NCI-H128 (cell line): Measurements from ENCODE around the gene TBC1D24.
"Not testable (repeated sequence)": the region's sequence is repeated elsewhere in the genome, so short reads cannot be mapped to it uniquely, and the experiment has no call there.

Experiments used
- DNase-seq: peaks from one replicate; lab custom pipeline; 2025; ENCODE audit not compliant: unreplicated experiment; lab: John Stamatoyannopoulos, UW

The TBC1D24 gene

DNA sequence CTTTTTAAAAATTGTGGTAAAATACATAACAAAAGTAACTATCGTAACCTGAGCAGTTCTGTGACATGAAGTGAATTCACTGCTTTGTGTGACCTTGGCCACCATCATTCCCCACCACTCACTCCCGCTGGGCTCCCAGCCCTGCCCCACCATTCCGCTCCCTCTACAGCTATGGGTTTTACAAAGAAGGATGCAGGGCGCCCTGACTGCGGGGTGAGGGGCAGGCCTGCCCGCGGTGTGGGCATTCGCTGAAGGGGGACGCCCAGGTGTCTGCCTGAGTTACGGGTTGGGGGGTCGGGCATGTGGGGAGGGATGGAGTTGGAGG, 56.4 kb downstream of the TBC1D24 start, which contains the start of gene CEMP1:
Gene CEMP1 (minus strand): TSS at position 38 of the 325 bp plus-strand sequence. CDS start 335 bp downstream, outside the sequence.
- DNase-seq = no peak

DNA sequence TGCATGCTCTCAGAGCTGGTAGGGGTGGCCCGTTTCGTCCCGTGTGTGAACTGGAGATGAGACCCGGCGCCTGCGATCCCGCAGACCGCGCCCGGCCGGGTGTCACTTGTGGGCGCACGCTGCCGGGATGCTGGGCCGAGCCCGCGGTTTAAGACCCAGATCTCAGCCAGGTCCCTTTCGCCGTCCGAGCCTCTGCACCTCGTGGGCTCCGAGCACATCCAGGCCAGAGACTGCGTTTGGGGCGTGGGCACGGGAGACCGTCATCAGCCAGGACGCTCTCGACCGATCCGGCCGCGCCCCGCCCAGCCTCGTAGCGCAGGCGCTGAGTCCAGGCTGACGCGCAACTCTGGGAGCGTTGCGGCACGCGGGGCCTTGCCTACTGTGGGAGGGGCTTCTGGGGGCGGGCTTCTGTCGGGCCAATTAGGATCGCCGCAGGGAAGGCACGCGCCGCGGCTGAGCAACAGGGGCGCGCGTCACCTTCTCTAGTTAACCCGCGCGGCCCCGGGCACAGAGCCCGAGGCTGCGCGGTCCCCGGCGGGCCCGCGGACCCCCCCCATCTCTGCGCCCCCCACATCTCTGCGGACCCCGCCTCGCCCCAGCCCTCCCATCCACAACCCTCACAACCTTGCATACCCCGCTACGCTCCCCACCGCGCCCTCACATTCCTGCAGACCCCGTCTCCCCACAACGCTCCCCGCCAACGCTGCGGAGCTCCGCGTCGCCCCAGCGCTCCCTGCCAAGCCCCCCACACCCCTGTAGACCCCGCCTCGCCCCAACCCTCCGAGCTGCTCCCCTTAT, 57.0 kb downstream of the TBC1D24 start:
- DNase-seq = peak; percentile 76

DNA sequence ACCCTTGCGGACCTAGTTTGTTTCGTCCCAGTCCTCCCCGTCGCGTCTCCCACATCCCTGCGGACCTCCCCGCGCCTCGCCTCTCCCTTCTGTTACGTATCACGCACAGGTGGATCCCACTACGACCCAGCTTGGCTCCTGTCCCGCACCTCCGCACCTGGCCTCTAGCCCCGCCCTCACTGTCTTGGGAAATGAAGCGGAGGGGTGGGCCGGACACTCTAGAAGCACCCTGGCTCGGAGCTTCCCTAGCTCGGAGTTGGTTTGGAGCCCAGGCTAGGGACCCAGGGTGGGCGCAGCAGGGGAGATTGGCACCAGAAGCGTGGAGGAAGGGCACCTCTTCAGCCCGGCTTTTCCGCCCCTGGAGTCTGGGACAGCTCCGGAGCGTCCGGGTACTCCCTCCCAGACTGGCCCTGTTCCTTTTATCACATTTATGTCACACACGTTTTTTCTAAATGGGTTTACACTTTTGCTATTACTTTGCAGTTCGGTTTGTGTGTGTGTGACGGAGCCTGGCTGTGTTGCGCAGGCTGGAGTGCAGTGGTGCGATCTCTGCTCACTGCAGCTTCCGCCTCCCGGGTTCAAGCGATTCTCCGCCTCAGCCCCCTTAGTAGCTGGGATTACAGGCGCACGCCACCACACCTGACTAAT, 57.7 kb downstream of the TBC1D24 start:
- peak; percentile 25 for DNase-seq

DNA sequence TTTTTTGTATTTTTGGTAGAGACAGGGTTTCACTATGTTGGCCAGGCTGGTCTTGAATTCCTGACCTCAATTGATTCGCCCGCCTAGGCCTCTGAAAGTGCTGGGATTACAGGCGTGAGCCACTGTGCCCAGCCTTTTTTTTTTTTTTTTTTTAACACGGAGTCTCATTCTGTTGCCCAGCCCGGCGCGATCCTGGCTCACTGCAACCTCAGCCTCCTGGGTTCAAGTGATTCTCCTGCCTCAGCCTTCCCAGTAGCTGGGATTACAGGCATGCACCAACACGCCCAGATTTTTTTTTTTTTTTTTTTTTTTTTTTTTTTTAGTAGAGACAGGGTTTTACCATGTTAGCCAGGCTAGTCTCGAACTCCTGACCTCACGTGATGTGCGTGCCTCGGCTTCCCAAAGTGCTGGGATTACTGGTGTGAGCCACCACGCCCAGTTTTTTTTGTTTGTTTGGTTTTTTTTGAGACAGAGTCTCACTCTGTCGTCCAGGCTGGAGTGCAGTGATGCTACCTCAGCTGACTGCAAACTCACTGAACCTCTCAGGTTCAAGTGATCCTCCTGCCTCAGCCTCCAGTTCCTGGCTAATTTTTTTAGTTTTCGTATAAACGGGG, 58.3 kb downstream of the TBC1D24 start:
- DNase-seq = not testable (repeated sequence)

DNA sequence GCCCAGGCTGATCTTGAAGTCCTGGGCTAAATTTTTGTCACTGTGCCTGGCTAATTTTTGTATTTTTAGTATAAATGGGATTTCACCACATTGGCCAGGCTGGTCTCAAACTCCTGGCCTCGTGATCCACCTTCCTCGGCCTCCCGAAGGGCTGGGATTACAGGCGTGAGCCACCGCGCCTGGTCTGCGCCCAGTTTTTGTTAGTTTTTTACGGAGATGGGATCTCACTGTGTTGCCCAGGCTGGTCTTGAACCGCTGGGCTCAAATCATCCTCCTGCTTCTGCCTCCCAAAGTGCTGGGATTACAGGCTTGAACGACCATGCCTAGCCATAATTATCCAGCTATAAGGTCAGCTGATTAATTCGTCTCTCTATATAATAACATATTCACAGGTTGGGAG, 59.0 kb downstream of the TBC1D24 start:
- DNase-seq = no peak

DNA sequence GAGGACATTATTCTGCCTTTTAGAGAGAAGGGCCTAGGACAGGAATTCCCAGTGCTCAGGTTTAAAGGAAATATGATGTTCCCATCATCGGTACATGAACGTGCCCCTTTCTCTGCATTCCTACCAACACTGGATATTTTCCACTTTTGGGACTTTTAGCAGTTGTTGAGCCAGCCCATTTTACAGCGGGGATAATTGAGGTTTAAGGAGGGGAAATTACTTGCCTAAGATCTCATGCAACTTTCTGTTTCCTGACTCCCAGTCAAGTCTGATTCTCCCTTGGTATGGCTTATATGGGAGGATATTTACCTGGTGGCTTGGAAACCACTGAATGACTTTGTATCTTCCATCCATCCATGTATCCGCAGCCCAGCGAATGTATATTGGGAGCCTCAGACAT, 59.4 kb downstream of the TBC1D24 start:
- DNase-seq = not testable (repeated sequence)

DNA sequence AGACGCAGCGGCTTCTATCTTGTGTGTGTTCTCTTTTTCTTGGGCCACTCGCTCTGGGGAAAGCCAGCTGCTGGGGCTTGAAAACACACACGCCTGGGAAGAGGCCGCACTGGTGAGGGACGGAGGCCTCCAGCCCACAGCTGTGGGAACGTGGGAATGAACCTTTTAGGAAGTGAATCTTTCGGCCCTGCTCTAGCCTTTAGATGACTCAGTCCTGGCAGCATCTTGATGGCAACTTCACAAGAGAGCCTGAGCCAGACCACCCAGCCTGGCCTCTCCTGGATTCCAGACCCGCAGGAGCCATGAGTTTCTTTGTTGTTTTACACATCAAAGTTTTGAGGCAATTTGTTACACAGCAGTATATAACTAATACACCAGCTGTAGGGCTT, 60.7 kb downstream of the TBC1D24 start:
- DNase-seq = no peak

DNA sequence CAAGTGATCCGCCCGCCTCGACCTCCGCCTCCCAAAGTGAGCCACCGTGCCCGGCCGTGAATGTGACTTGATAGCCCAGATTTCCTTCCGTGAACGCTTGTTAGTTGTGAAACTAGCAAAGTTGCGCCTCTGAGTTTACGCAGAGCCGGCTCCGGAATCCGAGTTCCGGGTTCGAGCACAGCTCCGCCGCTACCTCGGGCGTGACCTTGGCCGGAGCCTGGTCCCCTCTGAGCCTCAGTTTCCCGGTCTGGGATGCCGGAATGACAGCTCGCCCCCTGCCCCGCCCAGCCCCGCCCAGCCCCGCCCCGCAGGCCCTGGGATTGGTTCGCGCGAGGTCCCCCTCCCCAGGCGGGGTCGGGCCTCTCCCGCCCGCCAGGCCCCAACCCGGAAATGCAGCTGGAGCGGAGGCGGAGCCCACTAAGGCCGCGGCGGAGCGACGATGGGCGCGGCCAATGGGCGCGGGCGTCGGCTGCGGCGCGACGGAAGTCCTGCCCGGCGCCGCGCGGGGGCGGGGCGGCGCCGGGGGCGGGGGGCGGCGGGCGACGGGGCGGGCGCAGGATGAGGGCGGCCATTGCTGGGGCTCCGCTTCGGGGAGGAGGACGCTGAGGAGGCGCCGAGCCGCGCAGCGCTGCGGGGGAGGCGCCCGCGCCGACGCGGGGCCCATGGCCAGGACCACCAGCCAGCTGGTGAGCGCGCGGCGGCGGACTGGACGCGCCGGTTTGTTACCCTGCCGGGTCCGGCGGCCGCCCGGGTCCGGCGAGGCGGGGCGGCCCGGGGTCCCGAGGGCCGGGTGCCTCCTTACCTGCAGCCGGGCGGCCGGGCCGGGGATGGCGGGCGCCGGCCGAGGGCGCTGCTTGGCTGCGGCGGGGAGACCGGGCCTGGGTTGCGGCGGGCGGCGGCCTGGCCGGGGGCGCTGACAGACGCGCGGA, 62.8 kb downstream of the TBC1D24 start, which contains the start of gene PDPK1:
Gene PDPK1 (plus strand): TSS at position 571 of the 929 bp plus-strand sequence. CDS start 92 bp downstream, at position 663.
- peak; percentile 77 for DNase-seq

DNA sequence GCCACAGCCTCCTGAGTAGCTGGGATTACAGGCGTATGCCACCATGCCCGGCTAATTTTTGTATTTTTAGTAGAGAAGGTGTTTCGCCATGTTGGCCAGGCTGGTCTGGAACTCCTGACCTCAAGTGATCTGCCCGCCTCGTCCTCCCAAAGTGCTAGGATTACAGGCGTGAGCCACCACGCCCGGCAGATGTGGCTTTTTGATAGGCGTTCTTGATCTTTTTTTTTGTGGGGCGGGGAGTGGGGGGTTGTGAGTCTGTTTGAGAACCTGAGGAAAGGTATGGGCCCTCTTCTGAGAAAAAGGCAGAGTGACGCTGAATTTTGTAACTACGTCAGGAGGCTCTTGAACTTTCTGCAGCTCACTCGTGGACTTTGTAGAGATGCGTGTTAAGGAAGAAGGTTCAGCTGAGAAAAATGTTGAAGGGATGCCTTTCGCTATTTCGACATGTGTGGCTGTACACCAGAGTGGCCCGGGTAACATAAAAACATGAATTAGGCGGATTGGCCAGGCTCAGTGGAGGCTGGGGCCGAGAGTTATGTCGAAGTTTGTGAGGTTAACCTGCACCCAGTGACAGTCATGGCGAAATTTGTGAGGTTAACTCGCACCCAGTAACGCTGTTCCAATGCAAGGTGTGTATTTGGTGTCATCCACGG, 64.4 kb downstream of the TBC1D24 start:
- DNase-seq = not testable (repeated sequence)

DNA sequence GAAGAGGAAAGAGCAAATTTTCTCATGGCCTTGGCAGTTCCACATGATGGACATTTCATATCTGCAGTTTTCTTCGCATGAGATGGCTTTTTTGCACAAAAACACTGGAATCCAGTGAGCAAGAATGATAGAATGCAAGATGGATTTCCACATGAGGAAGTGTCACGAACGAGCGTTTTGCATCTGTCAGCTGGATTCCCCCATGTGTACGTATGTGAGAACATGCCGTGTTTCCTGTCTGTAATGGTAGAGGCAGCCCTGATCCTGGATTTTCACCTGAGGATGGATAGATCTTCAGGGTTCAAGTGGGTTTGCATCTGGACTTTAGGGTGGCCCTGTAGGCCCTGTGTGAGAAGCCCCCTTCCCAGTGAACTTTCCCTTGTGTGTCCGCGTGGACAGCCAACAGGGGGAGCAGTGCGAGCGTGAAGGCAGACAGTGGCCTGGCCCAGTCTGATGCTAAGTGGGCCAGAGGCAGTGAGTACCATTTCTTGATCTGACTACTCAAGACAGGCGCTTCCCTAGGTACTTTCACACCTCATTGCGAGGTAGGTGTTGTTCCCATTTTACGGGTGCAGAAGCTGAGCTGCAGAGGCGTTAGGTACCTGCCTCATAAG, 65.0 kb downstream of the TBC1D24 start:
- not testable (repeated sequence) for DNase-seq

DNA sequence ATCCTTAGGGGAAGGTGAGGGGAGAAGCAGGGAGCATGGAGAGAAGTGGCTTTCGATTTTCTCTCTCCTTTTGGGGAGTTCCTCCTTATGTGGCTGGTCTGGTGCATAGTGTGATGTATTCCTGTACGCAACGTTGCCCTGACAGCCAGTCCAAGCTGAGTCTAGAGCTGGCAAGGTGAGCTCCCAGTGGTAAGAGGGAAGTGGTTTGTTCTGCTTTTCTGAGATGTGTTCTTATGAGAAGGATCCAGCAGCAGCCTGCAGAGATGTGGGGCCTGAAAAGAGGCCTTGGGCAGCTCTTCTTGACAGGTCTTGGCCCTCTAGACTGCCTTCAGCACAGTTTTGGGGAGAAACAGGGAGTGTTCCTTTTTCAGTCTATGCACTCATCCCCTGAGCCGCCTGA, 66.0 kb downstream of the TBC1D24 start:
- DNase-seq = not testable (repeated sequence)

DNA sequence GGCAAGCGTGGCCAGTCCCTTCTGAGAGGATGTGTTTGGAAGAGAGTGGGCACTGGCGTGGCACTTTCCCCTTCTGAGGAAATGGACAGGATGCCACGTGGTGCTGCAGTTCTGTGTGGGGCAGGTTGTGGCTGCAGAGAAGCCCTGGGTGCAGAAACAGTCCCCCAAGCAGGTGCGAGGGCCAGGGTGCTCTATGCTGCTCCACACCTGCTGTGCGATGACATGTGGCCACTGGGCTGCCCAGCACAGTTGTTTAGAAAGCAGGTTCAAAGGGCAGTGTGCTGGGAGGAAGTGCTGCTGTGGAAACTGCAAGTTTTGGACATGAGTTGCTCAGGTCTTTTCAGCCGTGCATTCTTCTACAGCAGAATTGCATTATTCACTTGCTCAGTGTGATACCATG, 66.5 kb downstream of the TBC1D24 start:
- DNase-seq = not testable (repeated sequence)

DNA sequence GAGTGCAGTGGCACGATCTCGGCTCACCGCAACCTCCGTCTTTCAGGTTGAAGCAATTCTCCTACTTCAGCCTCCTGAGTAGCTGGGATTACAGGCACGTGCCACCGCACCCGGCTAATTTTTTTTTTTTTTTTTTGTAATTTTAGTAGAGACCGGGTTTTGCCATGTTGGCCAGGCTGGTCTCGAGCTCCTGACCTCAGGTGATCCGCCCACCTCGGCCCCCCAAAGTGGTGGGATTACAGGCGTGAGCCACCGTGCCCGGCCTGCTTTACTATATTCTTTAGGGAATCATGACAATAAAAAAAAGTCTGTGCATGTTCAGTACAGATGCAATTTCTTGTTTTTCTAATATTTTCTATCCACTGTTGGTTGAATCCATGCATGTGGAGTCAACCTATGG, 68.8 kb downstream of the TBC1D24 start:
- DNase-seq = not testable (repeated sequence)

DNA sequence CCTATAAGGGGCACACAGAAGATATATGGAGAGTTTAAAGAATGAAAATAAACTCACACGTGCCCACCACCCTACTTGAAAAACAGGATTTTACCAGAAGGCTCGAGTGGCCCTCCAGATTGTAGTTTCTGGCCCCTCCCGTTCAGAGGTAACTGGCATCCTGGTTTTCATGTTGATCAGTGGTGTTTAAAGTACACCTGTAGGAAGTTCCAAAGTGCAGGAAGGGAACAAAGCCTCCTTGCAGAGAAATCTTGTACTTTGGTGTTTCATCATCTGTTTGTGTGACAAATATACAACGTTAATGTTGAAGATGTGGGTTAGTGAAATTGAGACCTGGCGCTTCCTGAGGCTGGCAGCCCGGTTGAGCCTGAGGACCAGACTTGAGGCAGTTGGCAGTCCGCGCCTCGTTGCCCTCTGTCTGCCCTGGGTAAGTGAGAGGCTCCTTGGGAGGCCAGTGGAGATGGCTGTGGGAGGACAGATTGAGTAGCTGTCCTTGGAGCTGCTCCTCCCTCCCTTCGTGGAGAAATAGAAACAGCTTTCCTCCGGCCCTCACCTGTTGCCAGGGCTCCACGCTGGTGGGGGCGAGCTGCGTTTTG, 75.5 kb downstream of the TBC1D24 start:
- not testable (repeated sequence) for DNase-seq

DNA sequence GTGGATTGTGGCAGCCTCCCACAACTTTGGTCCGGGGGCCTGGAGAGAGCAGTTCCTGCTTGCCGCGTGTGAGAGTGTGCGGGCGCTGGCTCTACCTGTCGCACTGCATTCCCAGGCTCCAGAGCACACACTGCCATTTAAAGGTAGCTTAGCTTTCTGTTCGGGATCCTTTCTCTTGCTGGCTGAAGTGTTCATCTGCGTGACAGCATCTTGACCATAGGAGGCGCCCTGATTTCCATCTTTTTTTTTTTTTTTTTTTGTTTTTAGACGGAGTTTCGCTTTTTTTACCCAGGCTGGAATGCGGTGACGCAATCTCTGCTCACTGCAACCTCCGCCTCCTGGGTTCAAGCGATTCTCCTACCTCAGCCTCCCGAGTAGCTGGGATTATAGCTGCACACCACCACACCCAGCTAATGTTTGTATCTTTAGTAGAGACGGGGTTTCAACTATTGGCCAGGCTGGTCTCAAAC, 76.5 kb downstream of the TBC1D24 start:
- not testable (repeated sequence) for DNase-seq

DNA sequence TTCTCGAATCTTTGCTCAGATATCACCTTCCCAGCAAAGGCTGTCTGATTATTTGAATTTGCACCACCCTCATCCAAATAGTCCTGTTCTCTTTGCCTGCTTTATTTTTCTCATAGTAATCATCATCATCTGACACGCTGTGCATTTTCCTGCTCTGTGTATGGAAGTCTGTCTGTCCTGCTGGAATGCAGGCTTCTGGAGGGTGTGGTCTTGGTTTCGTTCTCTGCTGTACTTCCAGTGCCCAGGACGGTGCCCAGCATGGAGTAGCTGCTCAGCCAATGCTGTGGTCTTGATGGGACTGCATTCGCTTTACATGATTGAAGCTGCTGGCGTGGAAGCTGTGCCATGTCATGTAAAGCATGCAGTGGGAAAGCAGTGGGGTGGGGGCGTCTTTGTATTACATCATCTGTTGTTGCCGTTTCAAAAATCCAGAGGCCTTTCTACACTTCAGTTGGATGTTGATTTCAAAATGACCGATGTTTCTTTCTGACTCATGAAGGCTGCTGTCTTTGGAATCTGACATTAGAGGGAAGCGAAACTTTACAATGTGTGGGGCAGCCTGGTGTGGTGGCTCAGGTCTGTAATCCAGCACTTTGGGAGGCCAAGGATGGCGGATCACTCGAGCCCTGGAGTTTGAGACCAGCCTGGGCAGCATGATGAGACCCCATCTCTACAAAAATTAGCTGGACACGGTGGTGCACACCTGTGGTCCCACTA, 79.9 kb downstream of the TBC1D24 start:
- not testable (repeated sequence) for DNase-seq
